ENCODE measurements around the gene PROCR.
A peak's percentile ranks its signal among the peaks of the same experiment; 100 is the strongest.
"Not testable (repeated sequence)": the region's sequence is repeated elsewhere in the genome, so short reads cannot be mapped to it uniquely, and the experiment has no call there.

The PROCR gene

DNA sequence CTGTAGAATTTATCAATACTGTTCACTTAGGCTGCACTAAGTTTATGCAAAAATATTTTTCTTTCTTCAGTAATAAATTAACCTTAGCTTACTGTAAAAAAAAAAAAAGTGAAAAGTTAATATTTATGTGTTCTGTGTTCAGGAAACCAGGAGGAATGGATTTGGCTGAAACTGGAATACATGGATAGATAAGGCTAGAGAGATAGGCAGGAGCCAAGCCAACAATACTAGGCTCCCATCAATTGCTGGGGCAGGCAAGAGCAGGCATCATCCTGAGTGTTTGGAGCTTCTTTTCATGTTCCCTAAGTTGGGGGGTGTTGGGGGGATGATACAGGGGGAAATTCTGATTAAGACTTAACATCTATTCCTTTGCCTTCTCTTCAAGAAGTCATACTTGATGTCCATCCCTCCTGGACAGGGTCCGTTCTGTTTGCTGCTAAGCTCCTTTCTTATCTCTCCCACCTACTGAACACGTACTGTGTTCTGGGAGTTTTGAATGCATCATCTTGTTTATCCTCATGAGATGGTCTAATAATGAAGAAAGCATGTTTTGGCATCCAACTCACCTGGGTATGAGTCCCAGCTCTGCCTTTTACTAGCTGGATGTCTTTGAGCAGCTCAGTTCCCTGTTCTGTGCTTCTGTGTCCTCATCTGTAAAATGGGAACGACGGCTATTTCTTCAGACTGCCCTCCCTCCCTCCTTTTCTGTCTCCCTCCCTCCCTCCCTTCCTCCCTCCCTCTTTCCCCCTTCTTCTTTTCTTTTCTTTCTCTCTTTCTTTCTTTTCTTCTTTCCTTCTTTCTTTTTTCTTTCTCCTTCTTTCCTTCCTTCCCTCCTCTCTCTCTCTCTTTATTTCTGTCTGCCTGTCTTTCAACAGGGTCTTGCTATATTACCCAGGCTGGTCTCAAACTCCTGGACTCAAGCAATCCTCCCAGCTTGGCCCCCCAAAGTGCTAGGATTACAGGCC is 6.4 kb upstream of the PROCR start:
- H3K27ac ChIP-seq = no peak overlapping the region
- H4K20me1 ChIP-seq = no peaks in the 10 kb centered on the region
- no peaks in the 10 kb centered on the region for H3K27me3 ChIP-seq
- H3K9me3 ChIP-seq = no peaks in the 10 kb centered on the region
- no peak overlapping the region for H3K9ac ChIP-seq
- H3K4me2 ChIP-seq = no peak overlapping the region
- no peaks in the 10 kb centered on the region for H3K4me1 ChIP-seq
- H3K4me3 ChIP-seq = no peak overlapping the region
- H3K36me3 ChIP-seq = no peaks in the 10 kb centered on the region
- no peak for TF ChIP-seq Cebpa-rat (IDR thresholded peaks at IDR 0.05)

DNA sequence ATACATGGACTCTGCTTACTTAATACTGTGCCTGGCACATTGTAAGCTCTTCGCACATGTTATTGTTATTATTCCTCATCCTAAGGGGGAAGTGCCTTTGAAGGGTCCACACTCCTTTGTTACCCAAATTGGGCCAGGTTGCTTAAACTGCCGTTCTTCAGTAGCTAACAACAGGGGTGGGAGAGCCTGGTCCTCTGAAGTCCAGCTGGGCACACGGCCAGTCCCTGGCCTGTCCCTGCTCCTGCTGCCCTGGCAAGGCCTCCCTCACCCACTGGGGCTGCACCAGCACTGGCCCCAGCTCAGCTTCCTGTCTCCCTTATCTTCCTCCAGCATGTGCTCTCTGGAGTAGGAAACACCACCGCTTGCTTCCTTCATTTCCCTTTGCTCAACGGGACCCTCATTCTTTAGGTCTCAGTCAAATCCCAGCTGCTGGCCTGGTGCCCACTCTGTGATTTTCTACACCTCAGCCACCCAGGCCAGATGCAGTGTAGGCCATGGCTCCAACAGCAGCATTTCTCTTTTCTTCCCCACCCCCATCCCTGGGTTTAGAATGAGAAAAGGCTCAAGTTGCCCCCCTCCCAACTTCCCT is 5.5 kb upstream of the PROCR start:
- TF ChIP-seq Cebpa-rat (IDR thresholded peaks at IDR 0.05) = no peak
- H3K9ac ChIP-seq = no peak overlapping the region

DNA sequence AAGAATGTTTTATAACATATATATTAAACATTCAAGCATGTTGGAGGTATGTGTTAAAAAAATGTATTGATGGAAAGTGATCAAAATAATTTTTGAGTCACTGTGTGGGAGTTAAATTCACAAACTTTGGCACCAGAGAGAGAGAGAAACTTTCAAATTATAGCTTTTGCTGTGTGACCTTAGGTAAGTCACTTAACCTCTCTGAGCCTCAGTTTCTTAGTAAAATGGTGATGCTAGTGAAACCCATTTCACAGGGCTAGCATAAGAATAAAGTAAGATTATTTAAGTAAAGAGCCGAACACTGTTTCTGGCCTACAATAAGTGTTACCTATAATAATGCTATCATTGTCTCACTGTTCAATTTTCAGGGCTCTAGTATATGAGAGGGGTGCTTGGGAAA is 4.1 kb upstream of the PROCR start:
- peaks cover 16% of the 10 kb centered on the region for H3K4me1 ChIP-seq
- H3K4me2 ChIP-seq = no peak overlapping the region
- H4K20me1 ChIP-seq = no peaks in the 10 kb centered on the region
- no peak overlapping the region for H3K9ac ChIP-seq
- no peaks in the 10 kb centered on the region for H3K36me3 ChIP-seq
- no peaks in the 10 kb centered on the region for H3K27me3 ChIP-seq
- H3K9me3 ChIP-seq = no peaks in the 10 kb centered on the region
- TF ChIP-seq Cebpa-rat (IDR thresholded peaks at IDR 0.05) = no peak
- H3K4me3 ChIP-seq = no peak overlapping the region
- no peak overlapping the region for H3K27ac ChIP-seq

More for the DNA sequence above, 5.5 kb upstream of the PROCR start:
- no peaks in the 10 kb centered on the region for H4K20me1 ChIP-seq
- no peaks in the 10 kb centered on the region for H3K36me3 ChIP-seq
- H3K27ac ChIP-seq = no peak overlapping the region
- peaks cover 1% of the 10 kb centered on the region for H3K4me1 ChIP-seq
- H3K4me3 ChIP-seq = no peak overlapping the region
- H3K27me3 ChIP-seq = no peaks in the 10 kb centered on the region
- H3K4me2 ChIP-seq = no peak overlapping the region
- no peaks in the 10 kb centered on the region for H3K9me3 ChIP-seq

DNA sequence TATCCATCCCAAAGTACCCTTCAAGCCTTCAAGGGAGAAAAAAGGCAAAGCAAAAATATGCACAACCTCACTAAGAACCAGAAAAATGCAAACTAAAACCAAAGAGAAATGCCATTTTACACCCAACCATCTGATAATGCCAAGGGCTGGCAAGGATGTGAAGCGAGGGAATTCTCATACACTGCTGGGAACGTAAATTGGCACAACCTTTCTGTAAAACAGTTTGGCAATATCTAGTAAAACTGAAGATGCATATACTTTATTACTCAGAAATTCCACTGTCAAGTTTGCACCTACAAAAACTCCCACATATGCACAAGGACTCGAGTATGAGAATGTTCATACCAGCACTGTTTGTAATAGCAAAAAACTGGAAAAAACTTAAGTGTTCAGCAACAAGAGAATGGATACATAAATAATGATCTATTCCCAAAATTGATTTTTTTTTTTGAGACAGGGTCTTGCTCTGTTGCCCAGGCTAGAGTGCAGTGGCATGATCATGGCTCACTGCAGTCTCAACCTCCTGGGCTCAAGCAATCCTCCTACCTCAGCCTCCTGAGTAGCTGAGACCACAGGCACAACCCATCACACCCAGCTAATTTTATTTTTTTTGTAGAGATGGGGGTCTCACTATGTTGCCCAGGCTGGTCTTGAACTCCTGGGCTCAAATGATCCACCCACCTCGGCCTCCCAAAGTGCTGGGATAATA is 3.0 kb upstream of the PROCR start:
- not testable (repeated sequence) for H3K4me2 ChIP-seq, H3K27me3 ChIP-seq, H3K9me3 ChIP-seq, H3K27ac ChIP-seq, H4K20me1 ChIP-seq, H3K9ac ChIP-seq, H3K4me3 ChIP-seq, H3K36me3 ChIP-seq
- H3K4me1 ChIP-seq = peaks cover 16% of the 10 kb centered on the region

DNA sequence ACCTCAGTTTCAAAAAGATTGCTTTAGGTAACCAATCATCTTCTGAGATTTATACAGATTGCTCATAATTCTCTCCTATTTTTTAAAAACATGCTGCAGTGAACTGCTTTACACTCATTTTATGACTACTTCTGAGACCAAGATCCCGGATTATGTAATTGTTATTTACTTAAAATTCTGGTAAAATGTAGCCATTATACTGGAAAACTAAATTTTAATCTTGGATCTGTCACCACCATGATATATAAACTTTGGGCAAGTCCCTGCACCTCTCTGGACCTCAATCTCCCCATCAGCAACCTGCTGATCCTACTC is 477 bp upstream of the PROCR start:
- H3K9ac ChIP-seq = no peak overlapping the region
- H3K4me1 ChIP-seq = peaks cover 16% of the 10 kb centered on the region
- no peaks in the 10 kb centered on the region for H3K27me3 ChIP-seq
- H3K4me2 ChIP-seq = peak overlapping the region; percentile 79
- peak overlapping the region; percentile 44 for H3K4me3 ChIP-seq
- H3K36me3 ChIP-seq = peaks cover 2% of the 10 kb centered on the region; the same call in 1 of the 2 replicates
- no peaks in the 10 kb centered on the region for H3K9me3 ChIP-seq
- H3K27ac ChIP-seq = no peak overlapping the region
- no peak for TF ChIP-seq Cebpa-rat (IDR thresholded peaks at IDR 0.05)
- H4K20me1 ChIP-seq = no peaks in the 10 kb centered on the region

DNA sequence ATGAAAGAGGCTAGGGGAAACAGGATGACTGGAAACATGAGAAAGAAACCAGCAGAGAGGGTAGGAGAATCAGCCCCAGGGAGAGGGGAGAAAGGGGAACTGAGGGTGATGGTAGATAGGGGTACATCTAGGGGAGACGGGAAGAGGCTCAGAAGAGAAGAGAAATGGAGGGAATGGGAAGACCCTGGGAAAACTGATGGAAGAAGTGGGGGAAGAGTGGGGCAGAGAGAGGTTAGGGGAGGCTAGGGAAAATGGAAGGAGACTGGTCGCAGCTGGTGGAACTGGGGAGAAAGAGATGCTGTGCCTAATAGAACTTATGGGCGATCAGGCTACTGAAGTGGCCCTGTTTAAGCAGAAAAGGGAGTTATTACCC is 548 bp downstream of the PROCR start:
- Histone ChIP-seq H3K9ac (no peak overlapping the region; the same call in 1 of the 2 replicates), H3K4me3 (no peak overlapping the region), H3K27me3 (no peaks in the 10 kb centered on the region), H3K9me3 (no peaks in the 10 kb centered on the region), H3K4me2 (peak overlapping the region; percentile 79), H3K27ac (no peak overlapping the region), H4K20me1 (no peaks in the 10 kb centered on the region), H3K36me3 (peaks cover 4% of the 10 kb centered on the region; the same call in 1 of the 2 replicates), H3K4me1 (peaks cover 16% of the 10 kb centered on the region)
- TF ChIP-seq Cebpa-rat (IDR thresholded peaks at IDR 0.05) = no peak

DNA sequence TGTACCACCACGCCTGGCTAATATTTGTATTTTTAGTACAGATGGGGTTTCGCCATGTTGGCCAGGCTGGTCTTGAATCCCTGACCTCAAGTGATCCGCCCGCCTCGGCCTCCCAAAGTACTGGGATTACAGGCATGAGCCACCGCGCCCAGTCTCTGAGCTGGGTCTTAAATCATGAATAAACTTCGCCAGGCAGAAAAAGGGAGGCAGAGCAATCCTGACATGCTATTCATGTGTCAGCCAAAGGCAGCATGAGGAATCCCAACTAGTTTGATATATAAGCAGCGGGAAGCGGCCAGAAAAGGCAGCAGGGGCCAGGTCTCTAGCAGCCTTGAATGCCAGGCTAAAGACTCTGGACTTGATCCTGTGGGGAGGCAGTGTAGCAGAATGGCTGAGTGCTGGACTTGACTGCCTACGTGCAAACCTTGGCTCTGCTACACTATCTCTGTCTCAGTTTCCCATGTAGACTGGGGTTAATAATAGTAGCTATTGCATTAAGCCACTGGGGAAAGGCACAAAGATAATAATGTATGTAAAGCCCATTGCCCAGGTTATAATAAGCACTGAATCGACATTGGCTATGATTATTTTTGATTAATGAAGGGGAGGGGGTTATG is 1.8 kb downstream of the PROCR start:
- no peak overlapping the region for H3K4me2 ChIP-seq
- H3K27ac ChIP-seq = no peak overlapping the region

DNA sequence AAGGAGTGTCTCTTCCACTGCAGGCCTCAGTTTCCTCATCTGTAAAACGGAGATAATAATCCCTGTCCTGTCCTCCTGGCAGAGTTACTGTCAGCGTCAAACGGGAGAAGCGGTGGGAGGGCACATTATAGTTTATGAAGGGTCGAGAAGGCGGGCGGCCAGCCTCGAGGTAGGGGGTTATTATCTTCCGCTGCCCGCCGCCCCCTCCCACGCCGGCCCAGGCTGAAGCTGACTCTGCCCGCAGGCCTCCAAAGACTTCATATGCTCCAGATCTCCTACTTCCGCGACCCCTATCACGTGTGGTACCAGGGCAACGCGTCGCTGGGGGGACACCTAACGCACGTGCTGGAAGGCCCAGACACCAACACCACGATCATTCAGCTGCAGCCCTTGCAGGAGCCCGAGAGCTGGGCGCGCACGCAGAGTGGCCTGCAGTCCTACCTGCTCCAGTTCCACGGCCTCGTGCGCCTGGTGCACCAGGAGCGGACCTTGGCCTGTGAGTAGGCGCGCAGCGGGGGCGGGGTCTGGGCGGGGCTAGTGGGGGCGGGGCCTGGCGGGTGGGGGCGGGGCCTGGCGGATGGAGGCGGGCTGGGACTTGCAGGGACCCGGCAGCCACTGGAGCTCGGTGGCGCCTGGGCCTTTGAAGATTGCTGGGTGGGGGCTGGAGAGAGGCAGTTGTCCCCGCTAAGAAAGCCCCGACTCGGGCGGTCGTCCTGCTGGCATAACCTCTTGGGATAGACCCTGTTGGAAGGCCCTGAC is 2.8 kb downstream of the PROCR start:
- Histone ChIP-seq H3K27me3 (no peaks in the 10 kb centered on the region), H3K4me3 (no peak overlapping the region), H4K20me1 (no peaks in the 10 kb centered on the region), H3K27ac (no peak overlapping the region), H3K4me1 (peaks cover 16% of the 10 kb centered on the region), H3K9me3 (no peaks in the 10 kb centered on the region), H3K9ac (no peak overlapping the region), H3K36me3 (peaks cover 4% of the 10 kb centered on the region; the same call in 1 of the 2 replicates), H3K4me2 (no peak overlapping the region)
- TF ChIP-seq Cebpa-rat (IDR thresholded peaks at IDR 0.05) = no peak

More for the DNA sequence above, 1.8 kb downstream of the PROCR start:
- no peak for TF ChIP-seq Cebpa-rat (IDR thresholded peaks at IDR 0.05)
- Histone ChIP-seq H3K27me3 (no peaks in the 10 kb centered on the region), H3K9me3 (no peaks in the 10 kb centered on the region), H4K20me1 (no peaks in the 10 kb centered on the region), H3K4me3 (no peak overlapping the region), H3K36me3 (peaks cover 4% of the 10 kb centered on the region; the same call in 1 of the 2 replicates), H3K4me1 (peaks cover 16% of the 10 kb centered on the region), H3K9ac (no peak overlapping the region)

DNA sequence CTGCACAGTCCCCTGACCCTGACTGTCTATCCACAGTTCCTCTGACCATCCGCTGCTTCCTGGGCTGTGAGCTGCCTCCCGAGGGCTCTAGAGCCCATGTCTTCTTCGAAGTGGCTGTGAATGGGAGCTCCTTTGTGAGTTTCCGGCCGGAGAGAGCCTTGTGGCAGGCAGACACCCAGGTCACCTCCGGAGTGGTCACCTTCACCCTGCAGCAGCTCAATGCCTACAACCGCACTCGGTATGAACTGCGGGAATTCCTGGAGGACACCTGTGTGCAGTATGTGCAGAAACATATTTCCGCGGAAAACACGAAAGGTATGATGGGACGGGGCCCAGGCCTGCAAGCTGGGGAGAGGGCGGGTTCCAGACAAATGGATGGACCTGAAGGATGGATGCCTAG is 4.3 kb downstream of the PROCR start:
- no peaks in the 10 kb centered on the region for H3K27me3 ChIP-seq
- H3K27ac ChIP-seq = no peak overlapping the region
- TF ChIP-seq Cebpa-rat (IDR thresholded peaks at IDR 0.05) = no peak
- H3K4me2 ChIP-seq = no peak overlapping the region
- H3K9me3 ChIP-seq = no peaks in the 10 kb centered on the region
- H3K4me1 ChIP-seq = peaks cover 16% of the 10 kb centered on the region
- H4K20me1 ChIP-seq = no peaks in the 10 kb centered on the region
- H3K4me3 ChIP-seq = no peak overlapping the region
- peaks cover 4% of the 10 kb centered on the region; the same call in 1 of the 2 replicates for H3K36me3 ChIP-seq
- H3K9ac ChIP-seq = no peak overlapping the region

Measured in BLaER1 (cell line).